HG03108 (cell line): ENCODE data around the gene HIVEP3.

Experiments
- ATAC-seq: cut with Tn5 transposase; IDR thresholded peaks from one replicate; pipeline ENCODE4 v1.9.1; 2021; ENCODE audit warnings: moderate library complexity; ENCODE audit not compliant: unreplicated experiment

The HIVEP3 gene

DNA sequence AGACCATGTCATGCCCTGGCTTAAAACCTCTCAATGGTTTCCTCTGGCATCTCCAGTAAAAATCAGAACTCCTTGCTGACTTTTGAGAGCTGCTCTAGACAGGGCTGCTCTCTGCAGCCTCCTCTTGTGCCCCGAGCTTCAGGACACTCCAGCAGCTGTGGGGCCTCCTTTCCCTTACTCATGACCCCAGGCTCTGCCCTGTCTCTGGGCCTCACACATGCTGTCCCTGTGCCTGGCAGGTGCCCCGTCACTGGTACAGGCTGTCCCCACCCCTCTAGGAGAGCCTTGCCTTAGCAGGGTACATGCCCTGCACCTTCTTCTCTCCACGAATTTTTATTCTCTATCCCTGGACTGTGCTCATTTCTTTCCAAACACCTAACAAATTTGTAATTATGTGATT lies 43.2 kb downstream of the HIVEP3 start:
- ATAC-seq = no peak

- no peak for ATAC-seq
These were observed 43.8 kb downstream of the HIVEP3 start for GRCh38 chr1:41874903-41875411.

- no peak for ATAC-seq
These were observed 44.5 kb downstream of the HIVEP3 start for GRCh38 chr1:41874151-41874719.

- ATAC-seq = no peak
These were observed 46.6 kb downstream of the HIVEP3 start for GRCh38 chr1:41872074-41872473.

GRCh38 chr1:41870076-41870562 lies 48.6 kb downstream of the HIVEP3 start:
- no peak for ATAC-seq

GRCh38 chr1:41868241-41868998 lies 50.3 kb downstream of the HIVEP3 start:
- peak; percentile 61 for ATAC-seq

DNA sequence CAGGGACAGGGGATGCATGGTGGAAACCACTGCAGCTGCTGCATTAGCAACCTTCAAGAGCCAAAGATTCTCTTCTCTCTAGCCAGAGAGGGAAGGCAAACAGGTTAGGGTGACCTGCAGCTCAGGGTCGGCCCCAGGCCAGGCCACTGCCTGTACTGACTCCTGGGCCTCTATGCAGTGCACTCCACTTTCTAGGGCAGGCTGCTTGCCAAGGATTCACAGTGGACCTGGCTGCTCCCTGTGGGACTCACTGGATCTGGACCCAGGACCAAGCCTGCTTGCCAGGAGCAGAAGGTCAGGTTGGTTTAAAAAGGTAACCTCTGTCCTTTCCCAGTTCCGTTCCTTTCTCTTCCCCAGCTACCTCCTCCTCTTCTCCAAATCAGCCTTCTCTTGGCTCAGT lies 52.4 kb downstream of the HIVEP3 start:
- no peak for ATAC-seq

- no peak for ATAC-seq
These were observed 54.2 kb downstream of the HIVEP3 start for GRCh38 chr1:41864471-41865040.

DNA sequence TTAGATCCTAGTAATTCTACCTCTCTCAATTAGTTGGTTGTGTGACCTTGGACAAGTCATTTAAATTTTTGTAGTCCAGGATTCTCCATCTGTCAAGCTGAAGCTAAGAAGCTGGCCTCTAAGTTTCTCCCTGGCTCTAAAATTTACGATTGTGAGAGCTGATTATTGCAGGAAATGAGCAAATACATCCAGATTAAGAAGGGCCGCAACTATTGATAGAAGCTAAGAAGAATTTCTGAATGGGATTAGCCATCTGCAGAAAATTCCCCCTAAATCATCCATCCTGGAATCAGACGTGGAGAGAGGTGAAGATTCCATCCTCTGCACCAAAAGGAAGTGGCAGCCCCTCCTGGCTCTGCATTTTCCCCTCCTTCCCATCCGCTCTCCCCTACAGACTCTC lies 55.0 kb downstream of the HIVEP3 start:
- ATAC-seq = no peak

- ATAC-seq = no peak
These were observed 56.1 kb downstream of the HIVEP3 start for GRCh38 chr1:41862384-41863221.

DNA sequence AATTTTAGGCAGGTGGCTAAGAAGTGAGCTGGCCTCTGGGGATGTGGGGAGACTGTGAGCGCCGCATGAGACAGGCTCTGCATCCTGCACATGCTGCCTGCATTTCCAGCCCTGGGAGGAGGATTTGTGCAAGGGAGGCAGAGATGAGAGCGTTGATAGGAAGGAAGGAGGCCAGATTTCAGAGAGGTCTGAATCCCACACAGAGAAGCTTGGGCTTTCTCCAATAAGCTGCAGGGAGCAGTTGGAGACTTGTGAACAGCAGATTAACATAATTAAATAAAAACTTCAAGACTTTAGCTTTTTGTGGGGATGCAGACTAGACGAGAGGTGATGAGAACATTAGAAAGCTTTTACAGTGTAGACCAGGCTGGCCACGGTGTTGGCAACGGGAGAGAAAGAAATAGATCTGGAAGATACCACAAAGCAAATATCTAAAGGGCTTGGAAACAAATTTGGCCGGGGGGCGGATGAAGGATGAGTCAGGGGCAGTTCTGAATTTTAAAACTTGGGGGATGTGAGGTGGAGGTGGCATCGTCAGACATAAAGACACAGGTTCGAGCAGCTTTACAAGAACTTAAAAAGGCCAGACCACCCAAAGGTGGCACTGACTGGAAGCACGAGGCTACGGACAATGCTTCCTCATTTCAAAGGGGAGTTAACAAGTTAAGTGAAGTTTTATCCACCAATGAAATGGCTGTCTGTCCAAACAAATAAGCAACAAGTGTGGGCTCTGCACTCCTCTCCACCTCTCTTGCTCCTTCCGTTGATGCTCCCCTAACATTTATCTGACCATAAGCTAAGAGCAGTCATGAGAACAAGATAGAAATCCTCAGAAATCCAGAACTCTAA lies 57.0 kb downstream of the HIVEP3 start:
- ATAC-seq = no peak

GRCh38 chr1:41860771-41861170 lies 58.0 kb downstream of the HIVEP3 start:
- no peak for ATAC-seq

DNA sequence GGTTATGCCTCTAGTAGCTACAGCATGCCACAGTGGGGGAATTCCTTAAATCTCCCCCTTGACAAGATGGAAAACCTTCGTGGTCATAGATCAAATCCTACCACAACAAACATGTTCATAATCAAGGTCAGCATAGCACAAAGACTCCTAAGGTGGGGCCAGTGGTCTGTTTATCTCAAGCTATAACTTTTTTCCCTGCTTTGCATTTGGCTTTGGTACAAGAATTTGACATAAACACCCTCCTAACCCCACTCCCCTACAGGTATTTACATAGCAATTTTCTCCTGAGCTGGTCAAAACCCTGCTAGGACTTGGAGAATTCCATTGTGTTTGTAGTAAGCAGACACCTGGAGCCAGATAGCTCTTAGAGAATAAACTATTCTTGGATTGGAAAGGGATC lies 58.5 kb downstream of the HIVEP3 start:
- no peak for ATAC-seq

DNA sequence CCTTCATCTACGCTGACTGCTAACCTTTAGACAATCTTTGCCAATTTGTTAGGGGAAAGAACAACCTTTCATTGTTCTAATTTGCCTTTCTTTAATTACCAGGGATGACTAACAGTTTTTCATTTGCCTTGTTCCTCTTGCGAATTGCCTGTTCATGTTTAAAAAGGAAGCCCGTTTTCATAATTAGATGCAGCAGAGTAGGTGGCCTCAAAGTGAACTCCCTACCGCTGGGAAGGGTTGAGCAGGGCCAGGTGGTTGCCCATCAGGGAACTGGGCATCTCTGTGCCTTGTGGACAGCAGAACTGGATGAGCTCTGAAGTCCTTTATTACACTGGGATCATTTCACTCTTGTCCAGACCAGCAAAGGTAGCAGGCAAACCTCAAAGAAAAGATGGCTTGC lies 59.0 kb downstream of the HIVEP3 start:
- ATAC-seq = no peak

DNA sequence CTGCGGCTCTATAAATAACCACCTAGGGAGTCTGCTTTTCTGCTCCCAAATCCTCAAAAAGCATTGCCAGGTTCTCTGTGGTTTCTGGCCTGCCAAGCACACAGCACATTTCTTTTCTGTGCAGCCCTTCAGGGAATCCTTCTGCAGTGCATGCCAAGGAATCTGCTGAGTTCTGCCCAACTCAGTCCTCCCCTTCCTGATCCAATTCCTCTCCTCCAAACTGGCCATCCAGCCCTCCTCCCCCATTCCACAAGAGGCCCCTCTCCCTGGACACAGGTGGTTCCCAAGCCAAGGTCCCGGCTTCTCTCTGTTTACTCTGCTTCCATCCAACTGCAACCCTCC lies 61.8 kb downstream of the HIVEP3 start:
- ATAC-seq = no peak

- ATAC-seq = no peak
These were observed 62.4 kb downstream of the HIVEP3 start for GRCh38 chr1:41856151-41856943.

GRCh38 chr1:41855713-41856112 lies 63.0 kb downstream of the HIVEP3 start:
- no peak for ATAC-seq

- no peak for ATAC-seq
These were observed 64.8 kb downstream of the HIVEP3 start for GRCh38 chr1:41853907-41854306.

DNA sequence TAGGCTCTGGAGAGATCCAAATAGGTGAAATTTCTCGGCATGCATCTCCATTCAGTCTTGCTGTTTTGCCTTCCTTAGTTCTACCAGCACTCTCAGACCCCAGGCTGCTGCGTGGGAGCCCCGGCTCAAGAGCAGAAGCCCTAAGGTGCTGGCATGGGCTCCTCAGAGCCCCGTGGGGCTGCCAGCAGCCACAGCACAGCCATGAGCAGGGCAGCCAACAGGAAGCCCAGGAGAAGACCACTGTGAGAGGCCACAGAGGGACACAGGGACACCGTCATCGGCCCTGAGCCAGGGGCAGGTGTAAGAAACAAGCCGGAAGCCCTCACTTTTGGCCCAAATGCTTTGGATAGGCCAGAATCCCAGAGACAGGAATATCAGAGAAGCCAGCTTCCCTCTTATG lies 66.6 kb downstream of the HIVEP3 start:
- ATAC-seq = no peak

- ATAC-seq = no peak
These were observed 67.1 kb downstream of the HIVEP3 start for GRCh38 chr1:41851589-41851988.
